ENCODE data around the gene ARHGAP22. TPM values are rescaled to one million over a fixed set of nuclear protein-coding genes. Genes with fewer than 3 reads are reported as not detected.

Gene ARHGAP22
- total and polyA plus RNA-seq, 4 donors, result 0.23 to 2.3 (median 0.54) TPM

DNA sequence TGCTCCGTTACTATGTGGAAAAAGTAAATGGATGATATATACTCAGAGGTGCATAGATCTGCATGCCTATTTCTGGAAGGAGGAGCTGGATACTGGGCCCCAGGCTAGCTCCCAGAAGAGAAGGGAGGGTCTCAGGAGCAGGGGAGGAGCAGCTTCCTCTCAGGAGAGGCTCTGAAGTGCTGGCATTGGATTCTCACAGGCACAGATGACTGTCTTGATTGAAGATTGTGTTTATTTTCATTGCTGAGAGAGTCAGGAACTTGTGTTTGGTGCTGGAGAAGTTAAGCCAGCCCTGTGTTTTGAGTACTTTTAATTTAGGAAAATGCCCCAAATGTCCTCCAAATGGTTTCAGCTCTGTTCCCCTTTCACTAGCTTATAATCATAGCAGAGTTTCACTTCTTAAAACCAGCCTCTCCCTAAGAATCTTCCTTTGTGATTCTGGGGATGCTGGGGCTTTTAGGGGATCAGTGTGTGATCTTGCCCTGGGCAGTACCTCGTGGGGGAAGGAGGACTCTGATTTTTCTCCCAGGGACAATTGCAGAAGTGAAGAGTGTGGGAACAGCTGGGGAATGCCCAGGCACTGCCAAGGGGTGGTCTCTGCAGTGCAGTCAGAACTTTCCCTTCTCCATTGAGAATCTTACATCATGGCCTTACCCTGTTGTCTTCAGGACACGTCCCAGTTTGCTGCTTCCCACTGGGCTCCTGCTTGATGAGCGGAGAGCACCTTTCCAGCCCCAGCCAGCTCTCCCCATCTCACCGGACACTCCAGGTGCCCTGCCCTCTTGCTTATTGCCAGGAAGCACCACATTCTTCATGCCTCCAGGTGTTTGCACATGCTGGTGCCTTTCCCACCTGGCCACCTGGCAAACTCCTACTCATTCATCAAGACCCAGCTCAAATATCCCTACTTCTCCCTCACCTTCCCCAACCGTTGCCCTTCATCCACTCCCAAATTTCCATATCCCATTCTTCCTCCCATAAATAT lies 102.8 kb downstream of the ARHGAP22 start (continued):
- TF ChIP-seq, protein P1, sequence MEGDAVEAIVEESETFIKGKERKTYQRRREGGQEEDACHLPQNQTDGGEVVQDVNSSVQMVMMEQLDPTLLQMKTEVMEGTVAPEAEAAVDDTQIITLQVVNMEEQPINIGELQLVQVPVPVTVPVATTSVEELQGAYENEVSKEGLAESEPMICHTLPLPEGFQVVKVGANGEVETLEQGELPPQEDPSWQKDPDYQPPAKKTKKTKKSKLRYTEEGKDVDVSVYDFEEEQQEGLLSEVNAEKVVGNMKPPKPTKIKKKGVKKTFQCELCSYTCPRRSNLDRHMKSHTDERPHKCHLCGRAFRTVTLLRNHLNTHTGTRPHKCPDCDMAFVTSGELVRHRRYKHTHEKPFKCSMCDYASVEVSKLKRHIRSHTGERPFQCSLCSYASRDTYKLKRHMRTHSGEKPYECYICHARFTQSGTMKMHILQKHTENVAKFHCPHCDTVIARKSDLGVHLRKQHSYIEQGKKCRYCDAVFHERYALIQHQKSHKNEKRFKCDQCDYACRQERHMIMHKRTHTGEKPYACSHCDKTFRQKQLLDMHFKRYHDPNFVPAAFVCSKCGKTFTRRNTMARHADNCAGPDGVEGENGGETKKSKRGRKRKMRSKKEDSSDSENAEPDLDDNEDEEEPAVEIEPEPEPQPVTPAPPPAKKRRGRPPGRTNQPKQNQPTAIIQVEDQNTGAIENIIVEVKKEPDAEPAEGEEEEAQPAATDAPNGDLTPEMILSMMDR (IDR thresholded peaks at IDR 0.05; ENCODE audit: low read depth, low read length, missing input control), result no peak
- TF ChIP-seq HNF4A (conservative IDR thresholded peaks at IDR 0.05) (no peak), GABPA (IDR thresholded peaks at IDR 0.05 in 1 of 2, conservative IDR thresholded peaks at IDR 0.05 in 1 of 2) (no peak), FOXA1 (IDR thresholded peaks at IDR 0.05) (no peak)

DNA sequence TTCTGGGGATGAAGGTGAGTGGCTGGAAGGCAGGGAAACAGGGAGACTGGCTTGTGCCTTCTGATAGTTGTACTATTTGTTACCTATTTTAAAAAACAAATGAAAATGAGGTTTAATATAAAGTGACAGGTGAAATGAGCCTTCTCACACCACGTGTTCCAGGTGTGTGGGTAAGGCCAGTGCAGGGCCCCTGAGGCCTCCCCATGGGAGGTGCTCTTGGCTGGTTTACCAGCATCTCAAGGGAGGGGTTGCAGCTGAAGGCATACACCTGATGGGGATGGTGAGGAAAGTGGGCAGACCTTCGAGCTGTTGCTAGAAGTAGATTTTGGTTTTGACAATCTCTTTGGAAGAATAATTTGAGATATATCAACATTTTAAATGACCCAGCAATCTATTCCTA lies 103.6 kb downstream of the ARHGAP22 start:
- H3K27me3 ChIP-seq (ENCODE audit: control insufficient read depth in 4 of 4, insufficient read depth in 4 of 4, low read length in 3 of 4), result peaks cover 0 to 3% (median 0%) of the 10 kb centered on the region in 4 donors
- H3K4me1 ChIP-seq (ENCODE audit: control insufficient read depth in 4 of 4, insufficient read depth in 4 of 4, low read length in 3 of 4), result peaks cover 0 to 2% (median 0%) of the 10 kb centered on the region in 4 donors
- no peaks in the 10 kb centered on the region for H3K36me3 ChIP-seq (ENCODE audit: control insufficient read depth in 4 of 4, insufficient read depth in 3 of 4, low read depth in 1 of 4, low read length in 3 of 4)
- no peaks in the 10 kb centered on the region for H3K9me3 ChIP-seq (ENCODE audit: control insufficient read depth in 4 of 4, low read length in 3 of 4)
- TF ChIP-seq JUND (IDR thresholded peaks at IDR 0.05) (no peak), TAF1 (conservative IDR thresholded peaks at IDR 0.05) (no peak), HNF4G (IDR thresholded peaks at IDR 0.05) (no peak), SP1 (IDR thresholded peaks at IDR 0.05) (no peak), FOXA2 (IDR thresholded peaks at IDR 0.05) (no peak), FOXA1 (IDR thresholded peaks at IDR 0.05) (no peak), RAD21 (IDR thresholded peaks at IDR 0.05) (no peak), YY1 (IDR thresholded peaks at IDR 0.05) (no peak)
- TF ChIP-seq, protein P2, sequence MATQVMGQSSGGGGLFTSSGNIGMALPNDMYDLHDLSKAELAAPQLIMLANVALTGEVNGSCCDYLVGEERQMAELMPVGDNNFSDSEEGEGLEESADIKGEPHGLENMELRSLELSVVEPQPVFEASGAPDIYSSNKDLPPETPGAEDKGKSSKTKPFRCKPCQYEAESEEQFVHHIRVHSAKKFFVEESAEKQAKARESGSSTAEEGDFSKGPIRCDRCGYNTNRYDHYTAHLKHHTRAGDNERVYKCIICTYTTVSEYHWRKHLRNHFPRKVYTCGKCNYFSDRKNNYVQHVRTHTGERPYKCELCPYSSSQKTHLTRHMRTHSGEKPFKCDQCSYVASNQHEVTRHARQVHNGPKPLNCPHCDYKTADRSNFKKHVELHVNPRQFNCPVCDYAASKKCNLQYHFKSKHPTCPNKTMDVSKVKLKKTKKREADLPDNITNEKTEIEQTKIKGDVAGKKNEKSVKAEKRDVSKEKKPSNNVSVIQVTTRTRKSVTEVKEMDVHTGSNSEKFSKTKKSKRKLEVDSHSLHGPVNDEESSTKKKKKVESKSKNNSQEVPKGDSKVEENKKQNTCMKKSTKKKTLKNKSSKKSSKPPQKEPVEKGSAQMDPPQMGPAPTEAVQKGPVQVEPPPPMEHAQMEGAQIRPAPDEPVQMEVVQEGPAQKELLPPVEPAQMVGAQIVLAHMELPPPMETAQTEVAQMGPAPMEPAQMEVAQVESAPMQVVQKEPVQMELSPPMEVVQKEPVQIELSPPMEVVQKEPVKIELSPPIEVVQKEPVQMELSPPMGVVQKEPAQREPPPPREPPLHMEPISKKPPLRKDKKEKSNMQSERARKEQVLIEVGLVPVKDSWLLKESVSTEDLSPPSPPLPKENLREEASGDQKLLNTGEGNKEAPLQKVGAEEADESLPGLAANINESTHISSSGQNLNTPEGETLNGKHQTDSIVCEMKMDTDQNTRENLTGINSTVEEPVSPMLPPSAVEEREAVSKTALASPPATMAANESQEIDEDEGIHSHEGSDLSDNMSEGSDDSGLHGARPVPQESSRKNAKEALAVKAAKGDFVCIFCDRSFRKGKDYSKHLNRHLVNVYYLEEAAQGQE (IDR thresholded peaks at IDR 0.05), result no peak
- TF ChIP-seq, protein P1 (IDR thresholded peaks at IDR 0.05; ENCODE audit: low read depth, low read length, missing input control), result no peak
- H3K9ac ChIP-seq (ENCODE audit: low read depth in 1 of 2, low read length in 2 of 2), result no peak overlapping the region
- no peak for DNase-seq (ENCODE audit: low spot score)
- H3K4me3 ChIP-seq (ENCODE audit: low read depth in 1 of 3, low read length in 3 of 3), result no peak overlapping the region
- WGBS, result 81% methylated on average over 2 of the region's 2 CpGs
- H3K27ac ChIP-seq (ENCODE audit: low read depth in 1 of 2, low read length in 2 of 2), result no peak overlapping the region
